HG02623 (cell line): Measurements from ENCODE around the gene ATG2B.

Experiments
- ATAC-seq: cut with Tn5 transposase; IDR thresholded peaks from one replicate; pipeline ENCODE4 v1.9.1; 2021; ENCODE audit warnings: moderate library complexity; ENCODE audit not compliant: unreplicated experiment

The ATG2B gene

GRCh38 chr14:96231526-96232130 is 131.5 kb downstream of the ATG2B start:
- ATAC-seq: no peak

GRCh38 chr14:96231056-96231455 is 132.1 kb downstream of the ATG2B start:
- ATAC-seq: no peak

DNA sequence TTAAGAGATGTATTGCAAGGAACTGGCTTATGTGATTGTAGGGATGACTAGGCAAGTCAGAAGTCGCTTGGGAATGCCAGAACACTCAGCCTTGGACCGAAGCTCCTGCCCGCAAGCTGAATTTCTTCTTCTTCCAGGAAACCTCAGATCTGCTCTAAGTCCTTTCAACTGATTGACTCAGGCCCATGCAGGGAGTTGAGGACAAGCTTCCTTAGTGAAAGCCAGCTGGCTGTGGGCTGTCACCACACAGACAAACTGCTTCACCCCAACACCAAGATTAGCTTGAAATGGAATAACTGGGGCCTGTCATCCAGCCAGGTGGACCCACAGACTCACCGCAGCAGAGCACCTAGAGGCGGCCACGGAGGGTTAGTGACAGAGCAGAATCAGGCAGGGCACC is 133.8 kb downstream of the ATG2B start:
- ATAC-seq: no peak
